Stimulated activated CD8-positive, alpha-beta memory T cell treated with anti-CD3 and anti-CD28 coated beads, Interleukin-12 subunit alpha, Interleukin-12 subunit beta, amount 100 ng/mL, for 24 hours (primary cell): ENCODE measurements around the gene SLC45A2.
"Not testable (repeated sequence)": the region's sequence is repeated elsewhere in the genome, so short reads cannot be mapped to it uniquely, and the experiment has no call there.

Experiments used
- DNase-seq: peaks from one replicate; pipeline ENCODE4 v3.0.0-alpha.2; 2020; ENCODE audit errors: extremely low read depth

The SLC45A2 gene

GRCh38 chr5:33966805-33967204 lies 17.7 kb downstream of the SLC45A2 start:
- no peak for DNase-seq

GRCh38 chr5:33964132-33964700 lies 20.3 kb downstream of the SLC45A2 start:
- no peak for DNase-seq

- no peak for DNase-seq
Measured at GRCh38 chr5:33958176-33958575, 26.3 kb downstream of the SLC45A2 start.

- no peak for DNase-seq
Measured at GRCh38 chr5:33957577-33958150, 26.8 kb downstream of the SLC45A2 start.

GRCh38 chr5:33952175-33952574 lies 32.3 kb downstream of the SLC45A2 start:
- not testable (repeated sequence) for DNase-seq

DNA sequence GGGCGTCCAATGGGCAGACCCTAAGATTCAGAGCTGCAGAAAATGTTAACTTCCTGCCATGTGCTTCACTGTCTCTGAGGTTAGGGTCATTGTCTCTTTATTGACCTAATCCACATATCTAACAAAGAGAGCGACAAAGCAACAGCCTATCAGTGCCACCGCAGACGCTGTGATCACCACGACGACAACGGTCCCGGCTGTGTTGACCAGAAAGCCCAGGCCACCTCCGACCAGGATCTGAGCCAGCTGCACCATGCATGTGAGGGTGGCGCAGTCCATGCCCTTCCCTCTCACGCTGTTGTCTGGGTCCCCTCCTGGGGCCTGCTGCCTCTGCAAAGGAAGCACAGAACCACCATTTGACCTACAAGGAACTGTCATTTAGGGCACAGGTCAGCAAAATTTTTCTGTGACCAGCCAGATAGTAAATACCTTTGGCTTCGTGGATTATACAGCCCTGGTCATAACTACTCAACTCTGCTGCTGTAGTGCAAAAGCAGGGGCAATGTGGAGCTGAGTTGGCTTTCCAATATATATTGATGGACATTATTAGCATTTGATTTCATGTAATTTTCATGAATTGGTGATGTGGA lies 39.9 kb downstream of the SLC45A2 start:
- DNase-seq: no peak

DNA sequence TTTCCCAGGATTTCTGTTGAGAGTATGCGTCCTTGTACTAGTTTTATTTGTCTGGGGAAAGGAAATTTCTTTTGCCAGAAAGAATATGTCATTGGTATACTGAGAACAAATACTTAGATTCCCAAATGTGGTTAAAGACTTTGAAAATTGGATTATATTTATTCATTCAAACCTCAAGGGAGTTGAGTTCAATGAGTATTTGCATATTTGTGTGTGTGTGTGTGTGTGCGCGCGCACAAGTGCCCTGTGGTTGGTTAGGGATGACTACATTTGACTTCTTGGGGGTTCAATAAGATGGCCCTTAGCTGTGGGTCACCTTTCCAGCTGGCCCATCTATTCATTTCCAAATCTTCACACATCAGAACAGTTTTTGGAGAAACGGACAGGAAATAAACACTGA lies 43.4 kb downstream of the SLC45A2 start:
- DNase-seq: no peak

DNA sequence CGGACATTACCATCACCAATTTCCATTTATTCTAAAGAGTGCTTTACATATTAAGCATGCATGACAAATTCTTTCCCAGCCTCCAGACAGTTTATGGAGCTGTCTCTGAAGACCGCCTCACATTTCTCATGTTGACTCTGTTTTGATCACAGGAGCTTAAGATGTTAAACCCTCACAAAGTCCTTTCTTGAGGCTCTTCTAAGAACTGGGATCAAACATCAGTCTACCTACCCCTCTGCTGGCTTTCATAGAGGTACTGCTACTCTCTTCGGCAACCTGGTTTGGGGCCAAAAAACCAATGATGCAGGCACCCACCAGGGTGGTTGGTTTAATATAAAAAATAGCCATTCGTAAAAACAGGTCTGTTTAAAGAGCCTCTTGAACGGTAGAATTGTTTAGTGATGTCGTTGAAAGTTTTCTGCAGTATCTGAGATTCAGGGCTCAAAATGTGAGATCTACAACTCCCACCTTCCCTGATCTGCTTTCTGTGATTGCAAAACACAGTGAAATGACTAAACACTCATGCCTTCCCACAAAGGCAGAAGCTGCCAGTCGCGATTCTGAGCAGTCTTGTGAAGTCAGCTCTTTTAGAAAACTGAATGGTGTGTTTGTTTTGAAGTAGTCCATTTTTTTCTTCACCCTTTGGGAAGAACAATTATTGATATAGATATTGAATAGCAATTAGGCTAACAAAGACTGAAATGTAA lies 44.8 kb downstream of the SLC45A2 start:
- DNase-seq: no peak

DNA sequence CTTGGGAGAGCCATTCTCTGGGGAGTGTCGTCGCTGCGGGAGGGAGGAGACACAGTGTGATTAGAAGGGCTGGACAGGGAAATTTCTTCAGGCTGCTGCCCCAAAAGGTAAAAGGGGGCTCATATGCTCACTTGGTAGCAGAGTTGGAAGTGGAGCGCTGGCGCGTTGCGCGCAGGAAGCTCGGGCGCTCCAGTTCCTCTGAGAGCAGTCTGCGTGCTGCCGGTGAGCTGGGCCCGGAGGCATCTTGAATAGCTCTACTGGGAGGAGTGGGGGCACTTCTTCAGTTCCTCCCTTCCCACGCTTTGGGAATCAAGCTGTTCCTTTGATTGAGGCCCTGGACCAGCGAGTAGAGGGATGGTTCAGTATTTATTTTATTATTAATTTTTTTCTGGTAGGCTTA lies 45.6 kb downstream of the SLC45A2 start:
- DNase-seq: no peak

DNA sequence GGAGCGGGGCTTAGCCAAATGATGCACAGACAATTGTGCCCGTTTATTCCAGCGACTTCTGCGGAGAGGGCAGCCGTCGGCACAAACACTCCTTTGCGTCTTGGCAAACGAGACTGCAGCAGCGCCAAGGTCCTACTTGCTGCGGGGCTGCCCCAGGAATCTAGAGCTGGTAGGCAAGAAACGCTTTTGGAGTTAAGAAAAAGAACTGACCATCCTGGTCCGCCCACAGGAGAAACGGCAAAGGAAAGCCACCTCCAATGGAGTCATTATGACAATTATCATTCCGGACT lies 46.0 kb downstream of the SLC45A2 start:
- DNase-seq: no peak

DNA sequence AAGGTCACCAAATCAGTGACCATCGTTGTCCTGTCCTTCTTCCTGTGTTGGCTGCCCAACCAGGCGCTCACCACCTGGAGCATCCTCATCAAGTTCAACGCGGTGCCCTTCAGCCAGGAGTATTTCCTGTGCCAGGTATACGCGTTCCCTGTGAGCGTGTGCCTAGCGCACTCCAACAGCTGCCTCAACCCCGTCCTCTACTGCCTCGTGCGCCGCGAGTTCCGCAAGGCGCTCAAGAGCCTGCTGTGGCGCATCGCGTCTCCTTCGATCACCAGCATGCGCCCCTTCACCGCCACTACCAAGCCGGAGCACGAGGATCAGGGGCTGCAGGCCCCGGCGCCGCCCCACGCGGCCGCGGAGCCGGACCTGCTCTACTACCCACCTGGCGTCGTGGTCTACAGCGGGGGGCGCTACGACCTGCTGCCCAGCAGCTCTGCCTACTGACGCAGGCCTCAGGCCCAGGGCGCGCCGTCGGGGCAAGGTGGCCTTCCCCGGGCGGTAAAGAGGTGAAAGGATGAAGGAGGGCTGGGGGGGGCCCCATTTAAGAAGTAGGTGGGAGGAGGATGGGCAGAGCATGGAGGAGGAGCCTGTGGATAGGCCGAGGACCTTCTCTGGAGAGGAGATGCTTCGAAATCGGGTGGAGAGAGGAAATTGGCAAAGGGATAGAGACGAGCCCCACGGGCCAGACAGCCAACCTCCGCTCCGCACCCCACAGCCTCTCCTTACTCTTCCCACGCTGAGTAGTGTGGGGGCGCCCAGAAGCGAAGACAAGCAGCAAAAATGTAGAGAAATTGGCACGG lies 46.6 kb downstream of the SLC45A2 start:
- no peak for DNase-seq

DNA sequence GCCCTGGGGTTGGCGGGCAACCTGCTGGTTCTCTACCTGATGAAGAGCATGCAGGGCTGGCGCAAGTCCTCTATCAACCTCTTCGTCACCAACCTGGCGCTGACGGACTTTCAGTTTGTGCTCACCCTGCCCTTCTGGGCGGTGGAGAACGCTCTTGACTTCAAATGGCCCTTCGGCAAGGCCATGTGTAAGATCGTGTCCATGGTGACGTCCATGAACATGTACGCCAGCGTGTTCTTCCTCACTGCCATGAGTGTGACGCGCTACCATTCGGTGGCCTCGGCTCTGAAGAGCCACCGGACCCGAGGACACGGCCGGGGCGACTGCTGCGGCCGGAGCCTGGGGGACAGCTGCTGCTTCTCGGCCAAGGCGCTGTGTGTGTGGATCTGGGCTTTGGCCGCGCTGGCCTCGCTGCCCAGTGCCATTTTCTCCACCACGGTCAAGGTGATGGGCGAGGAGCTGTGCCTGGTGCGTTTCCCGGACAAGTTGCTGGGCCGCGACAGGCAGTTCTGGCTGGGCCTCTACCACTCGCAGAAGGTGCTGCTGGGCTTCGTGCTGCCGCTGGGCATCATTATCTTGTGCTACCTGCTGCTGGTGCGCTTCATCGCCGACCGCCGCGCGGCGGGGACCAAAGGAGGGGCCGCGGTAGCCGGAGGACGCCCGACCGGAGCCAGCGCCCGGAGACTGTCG lies 47.3 kb downstream of the SLC45A2 start:
- DNase-seq: no peak

GRCh38 chr5:33936381-33937016 lies 48.0 kb downstream of the SLC45A2 start, which contains the start of gene RXFP3:
RXFP3 (plus strand) TSS chr5:33936386; CDS start chr5:33936741, 355 bp downstream.
- DNase-seq: no peak

- no peak for DNase-seq
Measured at GRCh38 chr5:33936004-33936380, 48.5 kb downstream of the SLC45A2 start.

DNA sequence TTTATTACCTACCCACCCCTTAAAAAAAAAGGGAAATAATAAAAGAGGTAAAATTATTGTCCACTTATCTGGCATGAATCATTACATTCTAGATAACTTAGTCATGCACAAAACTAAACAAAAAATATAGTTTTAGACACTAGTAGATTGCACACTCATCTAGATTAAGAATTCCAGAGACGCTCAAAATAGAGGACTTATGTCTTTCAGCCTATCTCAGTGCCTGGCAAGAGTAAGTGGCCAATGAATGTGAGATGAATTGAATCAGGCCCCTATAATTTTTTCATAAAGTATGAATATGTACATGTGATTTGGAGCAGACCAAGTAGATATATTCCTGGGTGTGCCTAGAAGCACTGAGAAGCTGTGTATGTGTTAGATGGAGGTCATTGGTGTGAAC lies 50.3 kb downstream of the SLC45A2 start:
- DNase-seq: no peak

GRCh38 chr5:33933723-33934169 lies 50.7 kb downstream of the SLC45A2 start:
- DNase-seq: no peak

- DNase-seq: no peak
Measured at GRCh38 chr5:33931136-33931535, 53.4 kb downstream of the SLC45A2 start.

DNA sequence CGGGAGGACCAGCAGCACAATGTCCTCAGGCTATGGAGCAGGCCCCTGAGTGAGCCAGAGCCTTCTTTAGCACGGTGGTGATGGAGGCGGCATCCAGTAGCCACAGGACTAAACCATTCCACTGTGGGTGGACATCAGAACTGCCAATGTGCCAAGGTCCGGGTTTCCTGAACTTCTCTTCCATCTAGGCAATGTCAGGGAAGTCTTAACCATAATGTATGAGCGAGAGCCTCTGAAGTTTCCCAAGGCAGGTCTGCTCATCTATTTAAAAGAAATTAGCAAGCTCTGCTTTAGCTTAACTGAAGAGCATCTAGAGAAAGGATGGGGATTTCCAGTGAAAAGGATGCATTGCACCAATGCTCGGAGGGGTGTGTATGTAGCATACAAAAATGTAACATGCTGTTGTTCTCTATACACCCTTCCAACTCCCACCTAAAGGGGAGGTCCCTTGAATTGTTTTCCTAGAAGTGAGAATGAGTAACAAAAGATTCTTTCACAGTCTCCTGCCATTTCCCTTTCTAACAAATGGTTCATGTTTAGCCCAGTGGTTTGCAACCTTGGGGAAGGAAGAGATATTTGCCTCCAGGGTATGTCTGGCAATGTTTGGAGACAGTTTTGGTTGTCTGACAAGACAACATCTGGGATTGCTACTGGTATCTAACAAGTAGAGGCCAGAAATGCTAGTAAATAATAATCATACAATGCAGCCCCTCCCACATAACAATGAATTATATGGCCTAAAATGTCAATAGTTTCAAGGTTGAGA lies 54.4 kb downstream of the SLC45A2 start:
- no peak for DNase-seq

DNA sequence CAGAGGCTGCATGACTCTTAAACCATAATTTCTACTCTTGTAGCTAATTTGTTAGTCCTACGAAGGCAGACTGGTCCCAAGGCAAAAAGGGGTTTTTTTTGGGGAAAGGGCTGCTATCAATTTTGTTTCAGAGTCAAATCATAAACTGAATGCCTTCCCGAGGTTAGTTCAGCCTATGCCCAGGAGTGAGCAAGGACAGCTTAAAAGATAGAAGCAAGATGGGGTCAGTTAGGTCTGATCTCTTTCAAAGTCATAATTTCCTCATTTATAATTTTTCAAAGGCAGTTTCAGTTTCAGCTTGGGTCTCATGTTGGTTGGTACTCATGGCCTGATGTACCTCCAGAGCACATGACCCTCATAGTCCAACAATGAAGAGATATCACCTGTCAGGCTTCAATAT lies 56.2 kb downstream of the SLC45A2 start:
- no peak for DNase-seq

DNA sequence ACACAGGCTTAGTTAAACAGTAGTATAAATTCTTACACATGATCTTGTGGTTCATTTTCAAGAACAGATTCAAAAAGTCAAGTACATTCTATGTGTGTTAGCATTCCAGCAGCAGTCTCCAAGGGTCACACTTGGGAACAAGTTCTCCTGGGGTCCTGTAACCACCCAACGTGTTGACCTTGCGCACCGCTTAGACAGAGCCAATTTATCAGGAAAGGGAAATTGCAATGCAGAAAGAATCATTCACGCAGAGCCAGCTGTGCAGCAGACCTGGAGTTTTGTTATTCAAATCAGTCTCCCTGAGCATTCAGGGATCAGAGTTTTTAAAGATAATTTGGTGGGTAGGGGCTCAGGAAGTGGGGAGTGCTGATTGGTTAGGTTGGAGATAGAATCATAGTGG lies 56.8 kb downstream of the SLC45A2 start:
- DNase-seq: no peak
